ENCODE measurements around the gene HSD17B14. TPM values are rescaled to one million over a fixed set of nuclear protein-coding genes. Genes with fewer than 3 reads are reported as not detected.
A peak's percentile ranks its signal among the peaks of the same experiment; 100 is the strongest.

The HSD17B14 gene
- total and polyA plus RNA-seq, 9 of the 15 experiments (the other 6 are each of a cell fraction or from before 2014, with no cell fraction given), result 0.16 TPM; not detected in 8

DNA sequence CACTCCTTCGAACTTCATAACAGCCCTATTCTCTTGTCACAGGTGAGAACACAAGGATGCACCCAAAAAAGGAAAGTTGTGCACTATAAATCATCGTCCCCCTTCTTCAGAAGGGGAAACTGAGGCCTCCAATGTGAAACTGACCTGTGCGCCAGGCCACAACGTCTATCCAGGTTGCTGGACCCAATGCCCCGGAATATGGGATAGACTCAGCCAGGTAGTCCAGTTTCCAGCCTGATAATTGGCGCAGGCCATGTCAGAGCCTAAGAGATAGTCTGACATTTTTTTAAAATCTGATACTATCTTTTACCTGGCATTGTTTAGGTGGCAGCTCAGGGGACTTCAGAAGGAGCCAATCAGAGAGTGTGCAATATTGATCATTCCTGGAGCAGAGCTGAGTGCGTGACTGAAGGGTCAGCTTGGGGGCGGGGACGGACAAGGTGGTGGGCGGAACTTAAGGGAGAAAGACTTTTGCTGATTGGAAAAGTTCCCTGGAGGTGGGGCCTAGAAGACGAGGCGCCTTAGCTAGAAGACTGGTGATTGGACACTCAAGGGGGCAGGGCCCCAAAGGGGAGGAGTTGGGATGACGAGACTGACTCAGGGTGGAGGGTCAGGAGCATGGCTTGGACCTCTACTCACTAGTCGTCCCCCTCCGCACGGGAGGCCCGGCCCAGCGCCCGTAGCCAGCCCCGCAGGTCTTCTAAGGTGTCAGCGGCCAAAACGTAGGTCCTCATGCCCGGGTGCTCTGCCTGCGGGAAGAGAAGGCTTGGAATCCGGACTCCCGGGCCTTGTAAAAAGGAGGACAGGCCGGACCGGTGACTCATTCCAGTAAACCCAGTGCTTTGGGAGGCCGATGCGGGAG lies 23.7 kb upstream of the HSD17B14 start (continued):
- TF ChIP-seq, protein P1, sequence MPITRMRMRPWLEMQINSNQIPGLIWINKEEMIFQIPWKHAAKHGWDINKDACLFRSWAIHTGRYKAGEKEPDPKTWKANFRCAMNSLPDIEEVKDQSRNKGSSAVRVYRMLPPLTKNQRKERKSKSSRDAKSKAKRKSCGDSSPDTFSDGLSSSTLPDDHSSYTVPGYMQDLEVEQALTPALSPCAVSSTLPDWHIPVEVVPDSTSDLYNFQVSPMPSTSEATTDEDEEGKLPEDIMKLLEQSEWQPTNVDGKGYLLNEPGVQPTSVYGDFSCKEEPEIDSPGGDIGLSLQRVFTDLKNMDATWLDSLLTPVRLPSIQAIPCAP (CRISPR knock-in tag; IDR thresholded peaks at IDR 0.05; ENCODE audit: borderline replicate concordance), result no peak
- TF ChIP-seq CCNT2 (IDR thresholded peaks at IDR 0.05; ENCODE audit: borderline replicate concordance, extremely low read depth, insufficient read length, low read depth, low read length) (no peak), ZNF77 (CRISPR knock-in tag; IDR thresholded peaks at IDR 0.05) (no peak), ZNF239 (CRISPR knock-in tag; IDR thresholded peaks at IDR 0.05) (peak; percentile 82), ZNF431 (CRISPR knock-in tag; IDR thresholded peaks at IDR 0.05) (no peak), KDM5B (IDR thresholded peaks at IDR 0.05; ENCODE audit: insufficient replicate concordance, low read depth, low read length) (peak; percentile 2), NR2F6 (CRISPR knock-in tag; IDR thresholded peaks at IDR 0.05) (no peak), SRSF9 (IDR thresholded peaks at IDR 0.05; ENCODE audit: borderline replicate concordance, low read depth, low read length) (no peak), TGIF2 (CRISPR knock-in tag; IDR thresholded peaks at IDR 0.05) (no peak), CC2D1A (IDR thresholded peaks at IDR 0.05) (no peak), ZNF41 (CRISPR knock-in tag; conservative IDR thresholded peaks at IDR 0.05) (no peak), ZNF408 (CRISPR knock-in tag; IDR thresholded peaks at IDR 0.05; ENCODE audit: low read depth) (no peak), ZKSCAN8 (CRISPR knock-in tag; IDR thresholded peaks at IDR 0.05) (no peak), KLF10 (CRISPR knock-in tag; IDR thresholded peaks at IDR 0.05) (no peak), ADNP (tag; IDR thresholded peaks at IDR 0.05) (no peak)
- TF ChIP-seq, protein P2, sequence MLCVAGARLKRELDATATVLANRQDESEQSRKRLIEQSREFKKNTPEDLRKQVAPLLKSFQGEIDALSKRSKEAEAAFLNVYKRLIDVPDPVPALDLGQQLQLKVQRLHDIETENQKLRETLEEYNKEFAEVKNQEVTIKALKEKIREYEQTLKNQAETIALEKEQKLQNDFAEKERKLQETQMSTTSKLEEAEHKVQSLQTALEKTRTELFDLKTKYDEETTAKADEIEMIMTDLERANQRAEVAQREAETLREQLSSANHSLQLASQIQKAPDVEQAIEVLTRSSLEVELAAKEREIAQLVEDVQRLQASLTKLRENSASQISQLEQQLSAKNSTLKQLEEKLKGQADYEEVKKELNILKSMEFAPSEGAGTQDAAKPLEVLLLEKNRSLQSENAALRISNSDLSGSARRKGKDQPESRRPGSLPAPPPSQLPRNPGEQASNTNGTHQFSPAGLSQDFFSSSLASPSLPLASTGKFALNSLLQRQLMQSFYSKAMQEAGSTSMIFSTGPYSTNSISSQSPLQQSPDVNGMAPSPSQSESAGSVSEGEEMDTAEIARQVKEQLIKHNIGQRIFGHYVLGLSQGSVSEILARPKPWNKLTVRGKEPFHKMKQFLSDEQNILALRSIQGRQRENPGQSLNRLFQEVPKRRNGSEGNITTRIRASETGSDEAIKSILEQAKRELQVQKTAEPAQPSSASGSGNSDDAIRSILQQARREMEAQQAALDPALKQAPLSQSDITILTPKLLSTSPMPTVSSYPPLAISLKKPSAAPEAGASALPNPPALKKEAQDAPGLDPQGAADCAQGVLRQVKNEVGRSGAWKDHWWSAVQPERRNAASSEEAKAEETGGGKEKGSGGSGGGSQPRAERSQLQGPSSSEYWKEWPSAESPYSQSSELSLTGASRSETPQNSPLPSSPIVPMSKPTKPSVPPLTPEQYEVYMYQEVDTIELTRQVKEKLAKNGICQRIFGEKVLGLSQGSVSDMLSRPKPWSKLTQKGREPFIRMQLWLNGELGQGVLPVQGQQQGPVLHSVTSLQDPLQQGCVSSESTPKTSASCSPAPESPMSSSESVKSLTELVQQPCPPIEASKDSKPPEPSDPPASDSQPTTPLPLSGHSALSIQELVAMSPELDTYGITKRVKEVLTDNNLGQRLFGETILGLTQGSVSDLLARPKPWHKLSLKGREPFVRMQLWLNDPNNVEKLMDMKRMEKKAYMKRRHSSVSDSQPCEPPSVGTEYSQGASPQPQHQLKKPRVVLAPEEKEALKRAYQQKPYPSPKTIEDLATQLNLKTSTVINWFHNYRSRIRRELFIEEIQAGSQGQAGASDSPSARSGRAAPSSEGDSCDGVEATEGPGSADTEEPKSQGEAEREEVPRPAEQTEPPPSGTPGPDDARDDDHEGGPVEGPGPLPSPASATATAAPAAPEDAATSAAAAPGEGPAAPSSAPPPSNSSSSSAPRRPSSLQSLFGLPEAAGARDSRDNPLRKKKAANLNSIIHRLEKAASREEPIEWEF (CRISPR knock-in tag; IDR thresholded peaks at IDR 0.05), result no peak
- TF ChIP-seq, protein P3, sequence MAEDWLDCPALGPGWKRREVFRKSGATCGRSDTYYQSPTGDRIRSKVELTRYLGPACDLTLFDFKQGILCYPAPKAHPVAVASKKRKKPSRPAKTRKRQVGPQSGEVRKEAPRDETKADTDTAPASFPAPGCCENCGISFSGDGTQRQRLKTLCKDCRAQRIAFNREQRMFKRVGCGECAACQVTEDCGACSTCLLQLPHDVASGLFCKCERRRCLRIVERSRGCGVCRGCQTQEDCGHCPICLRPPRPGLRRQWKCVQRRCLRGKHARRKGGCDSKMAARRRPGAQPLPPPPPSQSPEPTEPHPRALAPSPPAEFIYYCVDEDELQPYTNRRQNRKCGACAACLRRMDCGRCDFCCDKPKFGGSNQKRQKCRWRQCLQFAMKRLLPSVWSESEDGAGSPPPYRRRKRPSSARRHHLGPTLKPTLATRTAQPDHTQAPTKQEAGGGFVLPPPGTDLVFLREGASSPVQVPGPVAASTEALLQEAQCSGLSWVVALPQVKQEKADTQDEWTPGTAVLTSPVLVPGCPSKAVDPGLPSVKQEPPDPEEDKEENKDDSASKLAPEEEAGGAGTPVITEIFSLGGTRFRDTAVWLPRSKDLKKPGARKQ (CRISPR knock-in tag; IDR thresholded peaks at IDR 0.05), result no peak
- TF ChIP-seq, protein P4, sequence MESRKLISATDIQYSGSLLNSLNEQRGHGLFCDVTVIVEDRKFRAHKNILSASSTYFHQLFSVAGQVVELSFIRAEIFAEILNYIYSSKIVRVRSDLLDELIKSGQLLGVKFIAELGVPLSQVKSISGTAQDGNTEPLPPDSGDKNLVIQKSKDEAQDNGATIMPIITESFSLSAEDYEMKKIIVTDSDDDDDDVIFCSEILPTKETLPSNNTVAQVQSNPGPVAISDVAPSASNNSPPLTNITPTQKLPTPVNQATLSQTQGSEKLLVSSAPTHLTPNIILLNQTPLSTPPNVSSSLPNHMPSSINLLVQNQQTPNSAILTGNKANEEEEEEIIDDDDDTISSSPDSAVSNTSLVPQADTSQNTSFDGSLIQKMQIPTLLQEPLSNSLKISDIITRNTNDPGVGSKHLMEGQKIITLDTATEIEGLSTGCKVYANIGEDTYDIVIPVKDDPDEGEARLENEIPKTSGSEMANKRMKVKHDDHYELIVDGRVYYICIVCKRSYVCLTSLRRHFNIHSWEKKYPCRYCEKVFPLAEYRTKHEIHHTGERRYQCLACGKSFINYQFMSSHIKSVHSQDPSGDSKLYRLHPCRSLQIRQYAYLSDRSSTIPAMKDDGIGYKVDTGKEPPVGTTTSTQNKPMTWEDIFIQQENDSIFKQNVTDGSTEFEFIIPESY (CRISPR knock-in tag; IDR thresholded peaks at IDR 0.05), result no peak

Data from K562 (cell line).